A673 (cell line): ENCODE results near the gene FIBCD1. TPM values are rescaled to one million over a fixed set of nuclear protein-coding genes. Genes with fewer than 3 reads are reported as not detected.

Experiments used
- BruUV-seq: library from RNA; stranded (reverse); fragments of 400-500 nt; replicated peaks from 2 replicates; lab custom pipeline; 2021; lab: Mats Ljungman, UMichigan
- CTCF ChIA-PET: fragments of 300-600 bp; sonication (Branson Sonifier 250); formaldehyde crosslinking; loops from one replicate; lab custom pipeline; 2022; ENCODE audit warnings: antibody characterized with exemption; lab: Charles Lee
- POLR2A ChIA-PET: fragments of 300-600 bp; sonication (Branson Sonifier 250); formaldehyde crosslinking; loops from one replicate; lab custom pipeline; 2022; ENCODE audit warnings: antibody characterized with exemption; ENCODE audit not compliant: low non-redundant PET; lab: Charles Lee
- DNase-seq: peaks from one replicate; pipeline ENCODE4 v3.0.0-alpha.2; 2015; ENCODE audit warnings: low spot score
- H3K27ac ChIP-seq: fragments of 200-600 bp; sonication (generic); 2 replicates; pipeline ENCODE4 v1.5.1; 2016; ENCODE audit warnings: mixed run types, low read depth, mild to moderate bottlenecking, mixed read lengths, antibody characterized with exemption, low read length; ENCODE audit not compliant: poor library complexity, severe bottlenecking
- H3K27me3 ChIP-seq: fragments of 200-600 bp; sonication (generic); replicated peaks from 2 replicates; pipeline ENCODE4 v1.6.1; 2017; ENCODE audit warnings: mixed run types, low read depth, mild to moderate bottlenecking, mixed read lengths, antibody characterized with exemption, low read length; ENCODE audit not compliant: insufficient read depth, poor library complexity
- H3K36me3 ChIP-seq: fragments of 200-600 bp; sonication (generic); 2 replicates; pipeline ENCODE4 v1.6.1; 2016; ENCODE audit warnings: mixed run types, mild to moderate bottlenecking, mixed read lengths, antibody characterized with exemption, low read length; ENCODE audit not compliant: insufficient read depth, poor library complexity, severe bottlenecking
- H3K4me1 ChIP-seq: fragments of 200-600 bp; sonication (generic); 2 replicates; pipeline ENCODE4 v1.6.1; 2017; ENCODE audit warnings: mixed run types, mild to moderate bottlenecking, mixed read lengths, antibody characterized with exemption, low read length; ENCODE audit not compliant: insufficient read depth, poor library complexity, severe bottlenecking
- H3K4me3 ChIP-seq: fragments of 200-600 bp; sonication (generic); 2 replicates; pipeline ENCODE4 v1.5.1; 2016; ENCODE audit warnings: low read depth, mixed run types, mild to moderate bottlenecking, mixed read lengths, low read length; ENCODE audit not compliant: poor library complexity, severe bottlenecking
- H3K9me3 ChIP-seq: fragments of 200-600 bp; sonication (generic); 2 replicates; pipeline ENCODE4 v1.6.1; 2016; ENCODE audit warnings: mixed run types, low read depth, mild to moderate bottlenecking, mixed read lengths, antibody characterized with exemption, low read length; ENCODE audit not compliant: poor library complexity, severe bottlenecking
- CTCF ChIP-seq: fragments of 300-800, 200-600 bp; sonication (generic); conservative IDR thresholded peaks from 2 replicates; pipeline ENCODE4 v1.5.1; 2017; ENCODE audit warnings: low read depth, mild to moderate bottlenecking, antibody characterized with exemption, low read length, moderate library complexity, mixed read lengths
- EZH2 ChIP-seq: fragments of 200-600 bp; sonication (generic); IDR thresholded peaks from 2 replicates; pipeline ENCODE4 v1.6.1; 2017; ENCODE audit warnings: borderline replicate concordance, low read depth, mild to moderate bottlenecking, mixed read lengths, antibody characterized with exemption, low read length; ENCODE audit not compliant: poor library complexity, severe bottlenecking
- intact Hi-C: fragments of 100-400 bp; cut with micrococcal nuclease; formaldehyde crosslinking; loops from one replicate; pipeline ENCODE4 v1.10.0; 2022; ENCODE audit not compliant: unreplicated experiment
- total RNA-seq: library from RNA; stranded (reverse); gene quantifications from 2 replicates; pipeline ENCODE4 v1.2.3, GENCODE V29; 2021

Gene FIBCD1
- total RNA-seq, 1 experiment from 2014 or later, result 0.19 TPM

DNA sequence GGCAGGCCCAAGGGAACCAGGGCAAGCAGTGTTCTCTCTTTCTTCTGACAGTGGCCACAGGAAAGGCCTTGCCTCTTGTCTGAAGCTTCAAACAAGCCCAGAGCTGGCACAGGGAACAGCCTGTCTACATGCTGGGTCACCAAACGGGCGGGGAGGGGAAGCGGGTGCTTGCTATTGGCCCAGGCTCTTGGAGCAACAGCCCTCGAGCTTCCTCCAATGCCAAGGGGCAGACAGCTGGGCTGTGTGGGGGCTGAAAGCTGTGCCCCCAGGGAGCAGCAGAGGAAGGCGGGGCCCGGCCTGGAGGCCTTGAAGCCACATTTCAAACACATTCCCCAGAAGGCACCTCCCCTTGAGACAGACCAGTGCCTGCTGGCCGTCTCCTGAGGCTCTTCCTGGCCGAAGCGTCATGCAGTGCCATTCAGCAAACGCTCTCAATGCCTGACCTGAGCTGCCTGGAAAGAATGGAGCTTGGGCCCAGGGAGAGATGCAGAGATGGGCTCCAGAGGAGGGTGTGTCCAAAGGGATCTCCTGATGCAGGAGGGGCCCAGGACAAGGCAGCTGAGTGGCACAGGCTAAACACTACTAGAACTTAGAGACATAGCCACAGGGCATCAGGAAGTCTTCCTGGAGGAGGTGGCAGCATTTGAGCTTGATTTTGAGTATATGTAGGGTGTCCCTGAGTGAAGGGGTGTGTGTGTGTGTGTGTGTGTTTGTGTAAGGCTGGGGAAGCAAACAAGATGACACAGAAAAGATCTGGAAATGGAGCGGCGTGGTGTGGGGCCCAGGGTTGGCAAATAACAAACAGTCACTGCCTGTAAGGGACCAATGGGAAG, 2.5 kb downstream of the FIBCD1 start:
- BruUV-seq, result no TSS peak
- Histone ChIP-seq H3K27me3 (peaks cover 43% of the 10 kb centered on the region), H3K27ac (no peak overlapping the region), H3K4me1 (no peaks in the 10 kb centered on the region), H3K36me3 (no peaks in the 10 kb centered on the region), H3K4me3 (no peak overlapping the region), H3K9me3 (no peaks in the 10 kb centered on the region)
- ChIA-PET POLR2A (no interaction called here), CTCF (interaction anchor here (0.6 to 0.7 kb wide), 2 partner anchors 35 to 231 kb away, joined by 3 to 4 read pairs; no protein-coding TSS in a partner anchor)
- intact Hi-C loops, result no loop called here
- no peak for TF ChIP-seq CTCF
- TF ChIP-seq EZH2, result no peak
- no peak for DNase-seq

GRCh38 chr9:130935648-130936271, 3.3 kb downstream of the FIBCD1 start:
- TF ChIP-seq EZH2 (no peak), CTCF (no peak)
- DNase-seq, result no peak
- no peak overlapping the region for H3K27ac ChIP-seq
- intact Hi-C loops, result no loop called here
- H3K4me3 ChIP-seq, result no peak overlapping the region
- no peaks in the 10 kb centered on the region for H3K4me1 ChIP-seq
- CTCF ChIA-PET, result no interaction called here
- BruUV-seq, result no TSS peak
- no peaks in the 10 kb centered on the region for H3K9me3 ChIP-seq
- POLR2A ChIA-PET, result no interaction called here
- peaks cover 38% of the 10 kb centered on the region for H3K27me3 ChIP-seq
- no peaks in the 10 kb centered on the region for H3K36me3 ChIP-seq

DNA sequence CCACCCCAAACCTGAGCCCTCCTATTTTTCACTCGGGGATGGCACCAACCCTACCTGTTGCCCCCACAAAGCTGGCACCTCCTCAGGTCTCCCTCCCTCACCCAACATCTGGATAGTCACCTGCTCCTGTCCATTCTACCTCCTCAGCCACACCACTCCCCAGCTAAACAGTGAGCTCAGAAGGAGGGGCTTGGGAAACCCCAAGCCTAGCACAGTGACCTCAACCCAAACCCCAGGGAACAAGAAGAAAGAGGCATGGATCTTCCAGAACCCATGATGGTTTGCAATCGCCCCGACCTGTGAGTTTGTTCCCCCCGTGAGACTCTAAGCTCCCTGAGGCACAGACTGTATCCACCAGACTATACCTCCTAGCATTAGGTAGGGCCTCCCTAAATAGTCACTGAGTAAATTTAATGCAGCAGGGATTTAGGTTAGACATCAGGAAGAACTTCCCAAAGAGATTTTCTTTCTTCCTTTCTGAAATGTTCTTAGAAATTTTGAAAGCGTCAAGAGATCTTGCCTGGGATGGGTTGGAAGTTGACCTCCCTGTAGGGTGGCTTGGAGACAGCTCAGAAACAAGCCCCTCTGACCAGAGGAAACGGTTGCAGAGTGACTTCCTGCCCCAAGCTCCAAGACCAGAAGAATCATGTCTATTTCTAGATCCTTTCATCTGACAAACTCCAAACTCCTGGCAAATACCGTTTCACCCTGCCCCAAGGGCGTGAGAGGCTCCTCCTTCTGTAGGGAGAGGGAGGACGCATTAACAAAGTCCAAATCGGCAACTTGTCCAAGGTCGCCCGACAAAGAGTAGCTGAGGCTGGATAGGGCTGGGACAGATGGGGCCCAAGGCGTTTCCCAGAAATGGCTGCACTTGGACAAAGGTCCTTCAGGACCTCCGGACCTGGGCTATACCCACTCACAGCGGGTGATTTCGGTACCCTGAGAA, 4.1 kb downstream of the FIBCD1 start:
- no peak for DNase-seq
- no peak for TF ChIP-seq CTCF
- no peak for TF ChIP-seq EZH2
- H3K4me3 ChIP-seq, result no peak overlapping the region
- no peaks in the 10 kb centered on the region for H3K9me3 ChIP-seq
- BruUV-seq, result no TSS peak
- POLR2A ChIA-PET, result interaction anchor here (0.6 kb wide), 1 partner anchor 232 kb away, joined by 3 read pairs; no protein-coding TSS in a partner anchor
- no peak overlapping the region for H3K27ac ChIP-seq
- CTCF ChIA-PET, result no interaction called here
- intact Hi-C loops, result no loop called here
- no peaks in the 10 kb centered on the region for H3K36me3 ChIP-seq
- H3K27me3 ChIP-seq, result peaks cover 30% of the 10 kb centered on the region
- H3K4me1 ChIP-seq, result no peaks in the 10 kb centered on the region
